HG03565 (cell line): ENCODE results near the gene COL15A1.

ENCODE experiments used
- ATAC-seq: cut with Tn5 transposase; IDR thresholded peaks from one replicate; pipeline ENCODE4 v1.9.1; 2021; ENCODE audit warnings: mild to moderate bottlenecking, moderate library complexity; ENCODE audit not compliant: unreplicated experiment

COL15A1 gene

GRCh38 chr9:98915599-98915998 is 28.1 kb upstream of the COL15A1 start:
- ATAC-seq, result no peak

GRCh38 chr9:98916660-98917059 is 27.0 kb upstream of the COL15A1 start:
- no peak for ATAC-seq

- no peak for ATAC-seq
Measured at GRCh38 chr9:98917746-98918487, 25.8 kb upstream of the COL15A1 start.

GRCh38 chr9:98921732-98922131 is 22.0 kb upstream of the COL15A1 start:
- ATAC-seq, result no peak

GRCh38 chr9:98922721-98923435 is 20.8 kb upstream of the COL15A1 start:
- no peak for ATAC-seq

GRCh38 chr9:98923451-98924123 is 20.1 kb upstream of the COL15A1 start:
- ATAC-seq, result no peak

- ATAC-seq, result no peak
Measured at GRCh38 chr9:98924946-98925820, 18.5 kb upstream of the COL15A1 start.

- no peak for ATAC-seq
Measured at GRCh38 chr9:98925956-98926355, 17.8 kb upstream of the COL15A1 start.

GRCh38 chr9:98927724-98928123 is 16.0 kb upstream of the COL15A1 start:
- no peak for ATAC-seq

- ATAC-seq, result no peak
Measured at GRCh38 chr9:98929071-98929470, 14.6 kb upstream of the COL15A1 start.

GRCh38 chr9:98929895-98930341 is 13.8 kb upstream of the COL15A1 start:
- no peak for ATAC-seq

GRCh38 chr9:98930792-98931191 is 12.9 kb upstream of the COL15A1 start:
- ATAC-seq, result no peak

- no peak for ATAC-seq
Measured at GRCh38 chr9:98931600-98932389, 11.9 kb upstream of the COL15A1 start.

GRCh38 chr9:98933185-98933584 is 10.5 kb upstream of the COL15A1 start:
- ATAC-seq, result no peak

GRCh38 chr9:98933890-98934289 is 9.8 kb upstream of the COL15A1 start:
- no peak for ATAC-seq

- no peak for ATAC-seq
Measured at GRCh38 chr9:98935071-98935505, 8.6 kb upstream of the COL15A1 start.

GRCh38 chr9:98940276-98940675 is 3.4 kb upstream of the COL15A1 start:
- no peak for ATAC-seq

- ATAC-seq, result no peak
Measured at GRCh38 chr9:98941946-98942523, 1.7 kb upstream of the COL15A1 start.

GRCh38 chr9:98942906-98943681 is 613 bp upstream of the COL15A1 start:
- ATAC-seq, result no peak
